NCI-H187 (cell line): ENCODE data around the gene ASTN2.
"Not testable (repeated sequence)": the region's sequence is repeated elsewhere in the genome, so short reads cannot be mapped to it uniquely, and the experiment has no call there.

Experiments
- DNase-seq, 2 experiments: peaks; one replicate each; lab custom pipeline; 2025; lab: John Stamatoyannopoulos, UW

The ASTN2 gene

GRCh38 chr9:116870566-116870965 is 544.3 kb downstream of the ASTN2 start:
- no peak for DNase-seq

DNA sequence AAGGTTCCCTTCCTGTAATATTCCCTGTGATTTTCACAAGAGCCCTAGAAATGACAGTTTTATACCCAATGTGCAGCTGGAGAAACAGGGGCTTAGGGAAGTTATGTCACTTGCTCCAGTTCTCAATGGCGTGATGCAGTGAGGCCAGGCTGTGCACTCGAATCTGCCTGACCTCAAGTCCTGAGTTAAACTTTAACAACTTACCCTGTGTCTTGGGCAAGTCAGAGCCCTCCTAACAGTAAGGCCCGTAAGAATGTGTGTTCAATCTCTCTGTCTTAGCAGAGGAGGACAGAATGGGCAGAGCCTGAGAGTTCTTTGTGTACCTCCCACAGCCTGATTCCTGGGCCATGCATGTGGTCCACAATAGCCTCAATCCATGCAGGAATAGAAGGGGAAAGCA is 546.7 kb downstream of the ASTN2 start:
- DNase-seq, result no peak

- no peak for DNase-seq
These were observed 553.5 kb downstream of the ASTN2 start for GRCh38 chr9:116861321-116861720.

DNA sequence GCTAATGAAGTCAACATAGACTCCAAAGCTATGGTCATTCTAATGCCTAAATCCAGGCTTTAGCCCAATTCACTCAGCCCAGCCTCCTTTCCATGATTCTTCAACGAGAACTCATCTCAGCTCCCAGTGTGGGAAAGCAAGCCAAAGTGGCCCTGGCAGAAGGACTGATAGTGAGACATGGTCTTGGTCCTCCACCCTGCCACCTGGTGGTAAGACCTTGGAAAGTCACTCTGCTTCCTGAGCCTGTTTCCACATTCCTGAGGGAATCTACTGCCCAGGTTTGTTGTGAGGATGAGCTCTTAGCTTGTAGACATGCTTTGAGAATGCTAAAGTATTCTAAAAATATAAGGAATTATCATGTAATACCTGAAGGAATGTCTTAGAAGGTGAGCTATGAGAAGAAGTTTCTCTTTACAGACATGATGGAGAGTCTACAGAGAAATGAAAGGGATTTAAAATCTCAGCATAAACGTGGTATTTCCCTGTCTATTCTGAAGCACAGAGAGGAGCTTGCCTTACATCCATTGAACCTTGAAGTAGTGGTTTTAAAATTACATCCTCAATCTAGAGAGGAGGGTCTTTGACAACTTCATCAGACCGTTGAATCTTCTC is 554.2 kb downstream of the ASTN2 start:
- peak; percentile 15 to 34 for DNase-seq

- DNase-seq, result peak in 1 of 2 experiments; percentile 57
These were observed 555.1 kb downstream of the ASTN2 start for GRCh38 chr9:116859763-116860162.

- DNase-seq, result no peak
These were observed 557.5 kb downstream of the ASTN2 start for GRCh38 chr9:116857321-116857720.

DNA sequence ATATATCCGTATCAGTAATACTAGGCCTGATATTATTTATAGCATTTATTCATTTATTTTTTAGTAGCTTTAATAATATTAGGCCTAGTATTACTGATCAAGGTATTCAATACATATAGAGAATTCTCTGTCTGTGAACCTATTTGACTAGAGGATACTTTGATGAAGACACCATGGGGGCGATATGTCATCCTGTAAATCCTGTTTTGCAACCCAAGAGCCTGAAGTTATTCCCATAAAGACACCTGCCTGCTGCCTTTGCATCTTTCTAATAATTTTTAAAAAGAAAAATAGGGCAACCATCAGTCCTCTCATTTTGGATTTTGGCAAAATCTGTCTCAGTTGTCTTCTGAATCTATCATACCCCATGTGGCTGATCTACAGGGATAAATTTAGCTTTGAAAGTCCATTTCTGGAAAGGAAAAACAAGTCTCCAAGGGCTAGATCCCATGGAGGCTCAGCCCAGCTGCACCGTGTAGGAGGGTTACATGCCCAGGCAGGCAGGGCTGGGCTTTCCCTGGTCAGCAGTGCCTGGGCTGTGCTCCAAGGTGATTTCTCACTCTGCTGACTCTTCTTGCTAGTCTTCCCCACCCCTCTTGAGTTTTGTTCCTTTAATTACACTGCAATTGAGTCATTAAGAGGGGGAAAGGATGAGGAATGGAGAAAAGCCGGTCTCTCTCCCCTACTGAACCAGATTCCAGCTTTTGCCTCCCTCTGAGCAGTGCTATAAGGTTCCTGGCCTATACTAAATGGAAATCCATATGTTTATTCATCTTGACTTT is 558.8 kb downstream of the ASTN2 start:
- DNase-seq, result no peak

GRCh38 chr9:116849721-116850120 is 565.1 kb downstream of the ASTN2 start:
- DNase-seq, result no peak

DNA sequence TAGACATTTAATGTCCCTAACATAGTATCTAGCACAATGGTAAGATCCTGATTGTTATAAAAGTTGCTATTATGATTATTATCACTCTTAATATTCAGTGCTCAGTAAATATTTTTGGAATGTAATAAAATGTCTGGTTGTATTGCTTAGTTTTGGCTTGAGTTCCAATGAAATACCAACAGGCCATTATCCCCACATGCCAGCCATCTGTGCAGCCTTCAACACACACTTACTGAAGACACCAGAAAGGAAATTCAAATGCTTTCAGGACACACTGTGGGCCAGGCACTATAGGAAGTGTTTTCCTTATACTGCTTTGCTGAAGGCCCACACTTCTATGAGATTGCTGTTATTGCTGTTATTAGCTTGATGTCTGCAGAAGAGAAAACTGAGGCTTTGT is 570.2 kb downstream of the ASTN2 start:
- DNase-seq, result no peak

GRCh38 chr9:116843863-116844620 is 570.8 kb downstream of the ASTN2 start:
- DNase-seq, result no peak

DNA sequence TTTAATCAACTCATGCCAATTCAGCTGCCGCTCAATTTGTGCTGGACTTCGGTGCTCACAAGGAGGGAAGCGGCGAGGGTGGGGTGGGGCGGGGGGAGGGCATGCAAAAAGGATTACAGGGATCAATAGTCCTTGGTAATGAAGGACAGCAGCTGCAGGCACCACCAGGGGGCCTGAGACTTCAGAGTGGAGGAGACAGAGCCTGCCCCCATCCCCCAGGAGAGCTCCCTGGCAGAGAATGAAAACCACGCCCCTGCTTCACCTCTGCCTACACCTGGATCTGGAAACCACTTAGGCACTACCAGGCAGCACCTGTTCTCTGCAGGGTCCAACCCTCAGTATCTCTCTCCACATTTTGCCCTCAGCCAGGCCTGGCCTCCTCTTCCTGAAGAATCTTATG is 572.2 kb downstream of the ASTN2 start:
- peak; percentile 48 to 90 for DNase-seq

GRCh38 chr9:116838468-116838867 is 576.4 kb downstream of the ASTN2 start:
- not testable (repeated sequence) for DNase-seq

GRCh38 chr9:116837018-116837989 is 577.6 kb downstream of the ASTN2 start:
- DNase-seq, result no peak

- not testable (repeated sequence) for DNase-seq
These were observed 584.5 kb downstream of the ASTN2 start for GRCh38 chr9:116830321-116830720.

GRCh38 chr9:116821633-116822229 is 593.1 kb downstream of the ASTN2 start:
- DNase-seq, result no peak

DNA sequence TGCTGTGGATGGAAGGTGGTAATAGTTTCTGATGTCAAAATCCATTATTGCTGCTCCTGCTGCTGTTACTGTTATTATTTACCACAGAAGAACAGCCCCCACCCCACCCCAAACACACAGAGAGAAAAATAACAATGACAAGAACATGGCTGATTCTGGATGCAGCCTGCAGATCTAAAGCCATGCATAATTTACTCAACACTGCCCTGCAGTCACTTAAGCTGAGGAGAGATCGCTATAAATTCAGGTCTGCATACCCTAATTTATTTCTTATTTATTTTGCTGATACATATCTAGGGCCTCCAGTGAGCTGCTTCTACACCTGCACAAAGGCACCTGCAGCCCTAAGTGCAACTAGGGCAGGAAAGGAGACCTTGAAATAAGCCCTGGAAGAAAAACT is 595.7 kb downstream of the ASTN2 start:
- DNase-seq, result no peak

GRCh38 chr9:116817762-116818161 is 597.1 kb downstream of the ASTN2 start:
- DNase-seq, result no peak

DNA sequence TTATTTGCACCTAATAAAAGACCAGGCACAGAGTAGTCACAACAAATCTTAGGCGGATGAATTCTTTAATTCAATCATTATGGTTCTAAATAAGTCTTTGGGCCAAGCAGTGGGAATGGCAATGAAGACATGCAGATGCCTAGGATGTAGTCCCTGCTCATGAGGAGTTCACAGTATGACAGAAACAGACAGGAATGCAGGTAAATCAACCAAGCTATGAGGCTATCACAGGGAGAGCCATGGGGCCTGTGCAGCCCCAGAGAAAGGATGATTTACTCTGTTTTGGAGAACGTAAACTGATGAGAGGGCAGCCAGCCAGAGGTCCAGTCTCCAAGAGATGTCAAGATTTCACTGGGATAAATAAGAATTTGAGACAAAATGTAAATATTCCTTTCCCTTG is 598.4 kb downstream of the ASTN2 start:
- no peak for DNase-seq

GRCh38 chr9:116815835-116816234 is 599.0 kb downstream of the ASTN2 start:
- no peak for DNase-seq

- no peak for DNase-seq
These were observed 601.9 kb downstream of the ASTN2 start for GRCh38 chr9:116813031-116813300.

DNA sequence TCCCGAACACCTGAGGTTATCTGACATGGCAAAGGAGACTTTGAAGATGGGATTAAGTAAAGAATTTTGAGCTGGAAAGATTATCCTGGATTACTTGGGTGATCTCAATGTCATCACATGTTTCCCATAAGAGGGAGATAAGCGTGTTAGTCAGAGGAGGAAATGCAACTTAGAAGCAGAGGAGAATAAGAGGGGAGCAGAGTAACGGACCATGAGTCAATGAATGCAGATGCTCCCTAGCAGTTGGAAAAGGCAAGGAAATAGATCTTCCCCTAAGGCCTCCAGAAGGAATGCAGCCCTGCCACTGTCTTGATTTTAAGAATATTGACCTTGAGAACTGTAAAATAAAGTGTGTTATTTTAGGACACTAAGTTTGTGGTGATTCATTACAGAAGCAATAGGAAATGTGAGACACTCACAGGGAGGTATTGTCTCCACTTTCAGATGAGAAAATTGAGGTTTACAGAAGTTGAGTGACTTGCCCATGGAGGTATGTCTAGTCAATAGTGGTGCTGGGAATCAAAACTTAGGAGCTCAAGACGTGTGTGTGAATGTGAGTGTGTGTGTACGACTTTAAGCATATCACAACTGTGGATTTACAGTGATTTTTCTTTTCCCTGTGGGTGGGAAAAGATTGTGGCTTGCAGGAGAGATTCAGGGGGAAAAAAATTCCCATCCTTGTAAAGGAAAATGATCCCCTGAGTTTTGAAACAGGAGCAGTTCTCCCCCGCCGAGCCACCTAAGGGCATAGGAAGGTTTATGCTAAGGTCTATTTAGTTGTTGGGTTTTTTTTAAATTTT is 602.4 kb downstream of the ASTN2 start:
- DNase-seq, result no peak
